Esophagus muscularis mucosa (tissue), 3 donors: ENCODE measurements around the gene LRRK1.

Experiments
- EP300 ChIP-seq: sonication (generic); formaldehyde crosslinking; IDR thresholded peaks from one replicate; pipeline ENCODE4 v1.6.1; 2017; ENCODE audit warnings: antibody characterized with exemption
- TF ChIP-seq, protein P1 (sequence below), 3 experiments: fragments of 200-600 bp in 2 of 3; fragments of 450-650 bp in 1 of 3; sonication (generic) in 2 of 3; IDR thresholded peaks; one replicate each; pipeline ENCODE4 v1.5.1; 2017 to 2019; ENCODE audit warnings: antibody characterized with exemption in 3 of 3, mild to moderate bottlenecking in 2 of 3, moderate library complexity in 1 of 3

DNA sequence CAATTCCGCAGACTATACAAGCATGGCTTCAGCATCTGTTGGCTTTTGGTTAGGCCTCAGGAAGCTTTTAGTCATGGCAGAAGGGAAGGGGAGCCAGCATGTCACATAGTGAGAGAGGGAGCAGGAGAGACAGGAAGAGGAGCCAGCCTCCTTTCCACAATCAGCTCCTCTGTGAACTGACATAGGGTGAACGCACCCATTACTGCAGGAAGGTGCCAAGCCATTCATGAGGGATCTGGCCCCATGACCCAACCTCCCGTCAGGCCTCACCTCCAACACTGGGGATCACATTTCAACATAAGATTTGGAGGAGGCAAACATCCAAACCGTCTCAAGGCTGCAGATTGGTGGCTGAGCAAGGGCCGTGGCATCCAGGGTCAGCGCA, 106.3 kb downstream of the LRRK1 start:
- TF ChIP-seq, protein P1, sequence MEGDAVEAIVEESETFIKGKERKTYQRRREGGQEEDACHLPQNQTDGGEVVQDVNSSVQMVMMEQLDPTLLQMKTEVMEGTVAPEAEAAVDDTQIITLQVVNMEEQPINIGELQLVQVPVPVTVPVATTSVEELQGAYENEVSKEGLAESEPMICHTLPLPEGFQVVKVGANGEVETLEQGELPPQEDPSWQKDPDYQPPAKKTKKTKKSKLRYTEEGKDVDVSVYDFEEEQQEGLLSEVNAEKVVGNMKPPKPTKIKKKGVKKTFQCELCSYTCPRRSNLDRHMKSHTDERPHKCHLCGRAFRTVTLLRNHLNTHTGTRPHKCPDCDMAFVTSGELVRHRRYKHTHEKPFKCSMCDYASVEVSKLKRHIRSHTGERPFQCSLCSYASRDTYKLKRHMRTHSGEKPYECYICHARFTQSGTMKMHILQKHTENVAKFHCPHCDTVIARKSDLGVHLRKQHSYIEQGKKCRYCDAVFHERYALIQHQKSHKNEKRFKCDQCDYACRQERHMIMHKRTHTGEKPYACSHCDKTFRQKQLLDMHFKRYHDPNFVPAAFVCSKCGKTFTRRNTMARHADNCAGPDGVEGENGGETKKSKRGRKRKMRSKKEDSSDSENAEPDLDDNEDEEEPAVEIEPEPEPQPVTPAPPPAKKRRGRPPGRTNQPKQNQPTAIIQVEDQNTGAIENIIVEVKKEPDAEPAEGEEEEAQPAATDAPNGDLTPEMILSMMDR (IDR thresholded peaks at IDR 0.05) = no peak
- TF ChIP-seq EP300 = no peak
